Astrocyte (in vitro differentiated cells and primary cell): ENCODE measurements around the gene CSF1. TPM values are rescaled to one million over a fixed set of nuclear protein-coding genes. Genes with fewer than 3 reads are reported as not detected.

Experiments
- DNase-seq: peaks from one replicate; pipeline ENCODE4 v3.0.0-alpha.2; 2010; ENCODE audit warnings: low read depth
- FAIRE-seq: peaks from 2 replicates; lab custom pipeline; 2011; peaks lifted over from hg19 to GRCh38; lab: Jason Lieb, UNC
- H2AFZ ChIP-seq: 2 replicates; pipeline ENCODE4 v1.6.0; 2012; ENCODE audit warnings: low read depth, low read length, inconsistent platforms
- H3K27ac ChIP-seq: 2 replicates; pipeline ENCODE4 v1.5.1; 2011; ENCODE audit warnings: low read depth, low read length, inconsistent platforms
- H3K27me3 ChIP-seq: 2 replicates; pipeline ENCODE4 v1.6.0; 2011; ENCODE audit warnings: low read length, inconsistent platforms; ENCODE audit not compliant: insufficient read depth
- H3K36me3 ChIP-seq: 2 replicates; pipeline ENCODE4 v1.5.1; 2011; ENCODE audit warnings: low read length, inconsistent platforms; ENCODE audit not compliant: insufficient read depth
- H3K4me1 ChIP-seq: 2 replicates; pipeline ENCODE4 v1.5.1; 2011; ENCODE audit warnings: low read length, inconsistent platforms; ENCODE audit not compliant: insufficient read depth
- H3K4me2 ChIP-seq: 2 replicates; pipeline ENCODE4 v1.6.0; 2012; ENCODE audit warnings: low read length, inconsistent platforms
- H3K4me3 ChIP-seq: 2 replicates; pipeline ENCODE4 v1.5.1; 2011; ENCODE audit warnings: low read depth, mild to moderate bottlenecking, low read length, inconsistent platforms; ENCODE audit not compliant: insufficient read depth
- H3K79me2 ChIP-seq: 2 replicates; pipeline ENCODE4 v1.6.0; 2012; ENCODE audit warnings: mild to moderate bottlenecking, low read length, inconsistent platforms; ENCODE audit not compliant: insufficient read depth
- H3K9ac ChIP-seq: 2 replicates; pipeline ENCODE4 v1.6.0; 2012; ENCODE audit warnings: mild to moderate bottlenecking, low read length, inconsistent platforms
- H3K9me3 ChIP-seq: 2 replicates; pipeline ENCODE4 v1.5.1; 2012; ENCODE audit warnings: low read depth, mild to moderate bottlenecking, low read length, inconsistent platforms; ENCODE audit not compliant: insufficient read depth
- H4K20me1 ChIP-seq: 2 replicates; pipeline ENCODE4 v1.6.0; 2012; ENCODE audit warnings: low read length, inconsistent platforms; ENCODE audit not compliant: insufficient read depth
- H3K27ac Mint-ChIP-seq: one replicate; pipeline ENCODE4 v1.8.0; 2021; ENCODE audit warnings: mild to moderate bottlenecking, mixed read lengths; ENCODE audit not compliant: unreplicated experiment
- H3K27me3 Mint-ChIP-seq: one replicate; pipeline ENCODE4 v1.8.0; 2021; ENCODE audit warnings: low read depth, mixed read lengths; ENCODE audit not compliant: unreplicated experiment
- H3K36me3 Mint-ChIP-seq: one replicate; pipeline ENCODE4 v1.8.0; 2021; ENCODE audit warnings: low read depth, mixed read lengths; ENCODE audit not compliant: unreplicated experiment
- H3K4me1 Mint-ChIP-seq: one replicate; pipeline ENCODE4 v1.8.0; 2021; ENCODE audit warnings: low read depth, mixed read lengths; ENCODE audit not compliant: unreplicated experiment
- H3K4me3 Mint-ChIP-seq: one replicate; pipeline ENCODE4 v1.8.0; 2021; ENCODE audit warnings: mild to moderate bottlenecking, moderate library complexity, mixed read lengths; ENCODE audit not compliant: unreplicated experiment
- H3K9me3 Mint-ChIP-seq: one replicate; pipeline ENCODE4 v1.8.0; 2021; ENCODE audit warnings: mild to moderate bottlenecking, mixed read lengths; ENCODE audit not compliant: unreplicated experiment
- EZH2 ChIP-seq: IDR thresholded peaks from 2 replicates; pipeline ENCODE4 v1.6.1; 2012; ENCODE audit warnings: mild to moderate bottlenecking, low read length, inconsistent platforms; ENCODE audit not compliant: insufficient read depth
- total RNA-seq: library from RNA; stranded (reverse); gene quantifications from 2 replicates; pipeline ENCODE4 v1.2.1, GENCODE V29; 2021
- TF ChIP-seq, protein P1 (sequence below): IDR thresholded peaks from 2 replicates; pipeline ENCODE4 v1.5.1; 2011; ENCODE audit warnings: low read depth, mild to moderate bottlenecking, inconsistent platforms, low read length, moderate library complexity; ENCODE audit not compliant: insufficient read depth

CSF1 gene
- total RNA-seq, 1 donor from 2014 or later, result 12.3 TPM

DNA sequence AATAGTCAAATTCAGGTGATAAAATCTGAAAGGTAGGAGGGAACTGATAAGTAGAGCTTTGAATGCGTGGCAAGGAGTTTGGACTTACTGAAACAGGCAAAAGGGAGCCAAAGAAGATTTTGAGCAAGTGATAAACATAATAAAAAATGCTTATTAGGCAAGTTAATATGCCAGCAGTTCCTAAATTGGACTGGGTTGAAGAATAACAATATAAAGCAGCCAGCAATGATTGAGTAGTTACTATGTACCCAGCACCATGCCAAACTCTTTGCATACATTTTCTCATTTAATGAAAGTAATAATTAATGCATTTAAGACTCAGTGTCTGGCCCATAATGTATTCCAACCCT is 50.1 kb downstream of the CSF1 start:
- Mint-ChIP-seq H3K36me3 (no peaks in the 10 kb centered on the region), H3K4me1 (peaks cover 16% of the 10 kb centered on the region), H3K27ac (no peak overlapping the region), H3K4me3 (no peak overlapping the region), H3K9me3 (no peaks in the 10 kb centered on the region), H3K27me3 (peaks cover 2% of the 10 kb centered on the region)
- Histone ChIP-seq H4K20me1 (no peaks in the 10 kb centered on the region), H3K79me2 (no peaks in the 10 kb centered on the region), H3K9ac (no peak overlapping the region), H2AFZ (no peak overlapping the region), H3K4me2 (peak overlapping the region; percentile 64), H3K36me3 (no peaks in the 10 kb centered on the region), H3K27me3 (no peaks in the 10 kb centered on the region), H3K4me1 (peaks cover 15% of the 10 kb centered on the region), H3K27ac (no peak overlapping the region), H3K9me3 (no peaks in the 10 kb centered on the region), H3K4me3 (no peak overlapping the region)
- DNase-seq (no peak), FAIRE-seq (no peak)
- TF ChIP-seq EZH2, result no peak
- TF ChIP-seq, protein P1, sequence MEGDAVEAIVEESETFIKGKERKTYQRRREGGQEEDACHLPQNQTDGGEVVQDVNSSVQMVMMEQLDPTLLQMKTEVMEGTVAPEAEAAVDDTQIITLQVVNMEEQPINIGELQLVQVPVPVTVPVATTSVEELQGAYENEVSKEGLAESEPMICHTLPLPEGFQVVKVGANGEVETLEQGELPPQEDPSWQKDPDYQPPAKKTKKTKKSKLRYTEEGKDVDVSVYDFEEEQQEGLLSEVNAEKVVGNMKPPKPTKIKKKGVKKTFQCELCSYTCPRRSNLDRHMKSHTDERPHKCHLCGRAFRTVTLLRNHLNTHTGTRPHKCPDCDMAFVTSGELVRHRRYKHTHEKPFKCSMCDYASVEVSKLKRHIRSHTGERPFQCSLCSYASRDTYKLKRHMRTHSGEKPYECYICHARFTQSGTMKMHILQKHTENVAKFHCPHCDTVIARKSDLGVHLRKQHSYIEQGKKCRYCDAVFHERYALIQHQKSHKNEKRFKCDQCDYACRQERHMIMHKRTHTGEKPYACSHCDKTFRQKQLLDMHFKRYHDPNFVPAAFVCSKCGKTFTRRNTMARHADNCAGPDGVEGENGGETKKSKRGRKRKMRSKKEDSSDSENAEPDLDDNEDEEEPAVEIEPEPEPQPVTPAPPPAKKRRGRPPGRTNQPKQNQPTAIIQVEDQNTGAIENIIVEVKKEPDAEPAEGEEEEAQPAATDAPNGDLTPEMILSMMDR, result no peak

- Histone ChIP-seq H3K27ac (no peak overlapping the region), H3K4me1 (peaks cover 15% of the 10 kb centered on the region), H3K4me3 (no peak overlapping the region), H3K9me3 (no peaks in the 10 kb centered on the region), H4K20me1 (no peaks in the 10 kb centered on the region), H3K27me3 (no peaks in the 10 kb centered on the region), H2AFZ (no peak overlapping the region), H3K9ac (no peak overlapping the region), H3K36me3 (no peaks in the 10 kb centered on the region), H3K4me2 (peak overlapping the region; percentile 39), H3K79me2 (no peaks in the 10 kb centered on the region)
- H3K9me3 Mint-ChIP-seq, result peaks cover 2% of the 10 kb centered on the region
- peak; percentile 62 for DNase-seq
- no peak overlapping the region for H3K4me3 Mint-ChIP-seq
- H3K27me3 Mint-ChIP-seq, result peaks cover 2% of the 10 kb centered on the region
- no peak overlapping the region for H3K27ac Mint-ChIP-seq
- H3K36me3 Mint-ChIP-seq, result no peaks in the 10 kb centered on the region
- FAIRE-seq, result no peak
- TF ChIP-seq EZH2, result no peak
- TF ChIP-seq, protein P1, result no peak
- peaks cover 16% of the 10 kb centered on the region for H3K4me1 Mint-ChIP-seq
Measured at GRCh38 chr1:109963864-109964263, 53.2 kb downstream of the CSF1 start.

- H3K36me3 Mint-ChIP-seq, result no peaks in the 10 kb centered on the region
- Histone ChIP-seq H3K4me2 (peak overlapping the region; percentile 28), H3K27me3 (no peaks in the 10 kb centered on the region), H3K9me3 (no peaks in the 10 kb centered on the region), H3K4me1 (peaks cover 3% of the 10 kb centered on the region), H4K20me1 (no peaks in the 10 kb centered on the region), H3K4me3 (no peak overlapping the region), H3K27ac (no peak overlapping the region), H3K79me2 (no peaks in the 10 kb centered on the region), H2AFZ (no peak overlapping the region), H3K36me3 (no peaks in the 10 kb centered on the region), H3K9ac (no peak overlapping the region)
- H3K27ac Mint-ChIP-seq, result no peak overlapping the region
- FAIRE-seq, result peak; percentile 9
- H3K4me3 Mint-ChIP-seq, result no peak overlapping the region
- peaks cover 2% of the 10 kb centered on the region for H3K27me3 Mint-ChIP-seq
- peak; percentile 60 for DNase-seq
- TF ChIP-seq EZH2, result no peak
- TF ChIP-seq, protein P1, result no peak
- H3K9me3 Mint-ChIP-seq, result peaks cover 2% of the 10 kb centered on the region
- peaks cover 7% of the 10 kb centered on the region for H3K4me1 Mint-ChIP-seq
Measured at GRCh38 chr1:109969146-109969829, 58.6 kb downstream of the CSF1 start.
